SH-SY5Y (cell line): ENCODE measurements around the gene ARHGAP18.

Experiments used
- GATA2 ChIP-seq: IDR thresholded peaks from 2 replicates; pipeline ENCODE4 v1.6.1; 2011; ENCODE audit warnings: mild to moderate bottlenecking, low read depth, low read length
- GATA3 ChIP-seq: IDR thresholded peaks from 2 replicates; pipeline ENCODE4 v1.6.1; 2011; ENCODE audit warnings: low read depth, mild to moderate bottlenecking, low read length, moderate library complexity

- TF ChIP-seq GATA3 (no peak), GATA2 (no peak)
Observed at GRCh38 chr6:129586815-129587214, 123.2 kb downstream of the ARHGAP18 start.
